Suppressor macrophage treated with lipopolysaccharide for 4 hours (primary cell): ENCODE measurements around the gene FRG2C.
"Not testable (repeated sequence)": the region's sequence is repeated elsewhere in the genome, so short reads cannot be mapped to it uniquely, and the experiment has no call there.

Experiments used
- DNase-seq: peaks from one replicate; pipeline ENCODE4 v3.0.0-alpha.2; 2020

The FRG2C gene

GRCh38 chr3:75669348-75670297, 5.5 kb downstream of the FRG2C start:
- peak; percentile 50 for DNase-seq

GRCh38 chr3:75670298-75671286, 6.5 kb downstream of the FRG2C start:
- peak; percentile 71 for DNase-seq

GRCh38 chr3:75671287-75672139, 7.4 kb downstream of the FRG2C start:
- not testable (repeated sequence) for DNase-seq

- peak; percentile 42 for DNase-seq
Observed at GRCh38 chr3:75672140-75672775, 8.1 kb downstream of the FRG2C start.

- DNase-seq: not testable (repeated sequence)
Observed at GRCh38 chr3:75683965-75684364, 19.8 kb downstream of the FRG2C start.

GRCh38 chr3:75687323-75687722, 23.2 kb downstream of the FRG2C start:
- no peak for DNase-seq

GRCh38 chr3:75692061-75692460, 27.9 kb downstream of the FRG2C start:
- no peak for DNase-seq
